CD4-positive, alpha-beta T cell treated with Interleukin-1 beta for 1 hour (primary cell): ENCODE measurements around the gene IP6K3.

Source experiments
- DNase-seq, 2 donors: peaks; one replicate each; pipeline ENCODE4 v3.0.0-alpha.2; 2020 to 2022

The IP6K3 gene

GRCh38 chr6:33746651-33747100 lies at the start of gene IP6K3:
TSS of gene IP6K3 (minus strand) at chr6:33746905. CDS start at chr6:33735476, 11,429 bp downstream.
- DNase-seq = no peak

GRCh38 chr6:33794910-33795623 lies 48.4 kb upstream of the IP6K3 start:
- DNase-seq = no peak

GRCh38 chr6:33792981-33793380 lies 46.3 kb upstream of the IP6K3 start:
- DNase-seq = no peak

- no peak for DNase-seq
These were observed 44.9 kb upstream of the IP6K3 start for GRCh38 chr6:33791620-33792019.

GRCh38 chr6:33790910-33791309 lies 44.2 kb upstream of the IP6K3 start:
- DNase-seq = no peak

GRCh38 chr6:33790379-33790778 lies 43.7 kb upstream of the IP6K3 start:
- DNase-seq = no peak

- DNase-seq = no peak
These were observed 42.8 kb upstream of the IP6K3 start for GRCh38 chr6:33789550-33789895.

GRCh38 chr6:33788694-33789549 lies 42.2 kb upstream of the IP6K3 start, which contains the start of gene LEMD2:
TSS of gene LEMD2 (minus strand) at chr6:33789130. CDS start at chr6:33789116, 14 bp downstream.
- DNase-seq = peak; percentile 92 to 94

GRCh38 chr6:33787954-33788693 lies 41.4 kb upstream of the IP6K3 start:
- peak; percentile 64 to 68 for DNase-seq

- DNase-seq = no peak
These were observed 40.7 kb upstream of the IP6K3 start for GRCh38 chr6:33787346-33787953.

- DNase-seq = no peak
These were observed 40.0 kb upstream of the IP6K3 start for GRCh38 chr6:33786736-33787135.

GRCh38 chr6:33785778-33786177 lies 39.1 kb upstream of the IP6K3 start:
- DNase-seq = no peak

GRCh38 chr6:33784787-33785186 lies 38.1 kb upstream of the IP6K3 start:
- no peak for DNase-seq

- DNase-seq = no peak
These were observed 37.2 kb upstream of the IP6K3 start for GRCh38 chr6:33783781-33784520.

GRCh38 chr6:33782561-33782960 lies 35.9 kb upstream of the IP6K3 start:
- DNase-seq = no peak

- DNase-seq = no peak
These were observed 34.6 kb upstream of the IP6K3 start for GRCh38 chr6:33781131-33781975.

- no peak for DNase-seq
These were observed 33.2 kb upstream of the IP6K3 start for GRCh38 chr6:33779895-33780294.

GRCh38 chr6:33779290-33779689 lies 32.6 kb upstream of the IP6K3 start:
- no peak for DNase-seq

- DNase-seq = no peak
These were observed 31.9 kb upstream of the IP6K3 start for GRCh38 chr6:33778444-33779121.
